Glutamatergic neuron (in vitro differentiated cells): ENCODE results near the gene TAF3. TPM values are rescaled to one million over a fixed set of nuclear protein-coding genes. Genes with fewer than 3 reads are reported as not detected.

Experiments
- DNase-seq: peaks from one replicate; pipeline ENCODE4 v3.0.0; 2022
- H3K27ac Mint-ChIP-seq: one replicate; pipeline ENCODE4 v1.8.0; 2020; ENCODE audit warnings: mild to moderate bottlenecking, mixed read lengths, inconsistent platforms; ENCODE audit not compliant: unreplicated experiment
- H3K27me3 Mint-ChIP-seq: one replicate; pipeline ENCODE4 v1.8.0; 2020; ENCODE audit warnings: mild to moderate bottlenecking, moderate library complexity, mixed read lengths, inconsistent platforms; ENCODE audit not compliant: unreplicated experiment
- H3K36me3 Mint-ChIP-seq: one replicate; pipeline ENCODE4 v1.8.0; 2020; ENCODE audit warnings: mild to moderate bottlenecking, mixed read lengths, inconsistent platforms; ENCODE audit not compliant: unreplicated experiment
- H3K4me1 Mint-ChIP-seq: one replicate; pipeline ENCODE4 v1.8.0; 2020; ENCODE audit warnings: mild to moderate bottlenecking, low read depth, mixed read lengths, inconsistent platforms; ENCODE audit not compliant: unreplicated experiment
- H3K4me3 Mint-ChIP-seq: one replicate; pipeline ENCODE4 v1.8.0; 2020; ENCODE audit warnings: mild to moderate bottlenecking, mixed read lengths, inconsistent platforms; ENCODE audit not compliant: unreplicated experiment
- H3K9me3 Mint-ChIP-seq: one replicate; pipeline ENCODE4 v1.8.0; 2020; ENCODE audit warnings: mild to moderate bottlenecking, moderate library complexity, mixed read lengths, inconsistent platforms; ENCODE audit not compliant: unreplicated experiment
- CTCF ChIP-seq: fragments of 200-600 bp; sonication (generic); IDR thresholded peaks from one replicate; pipeline ENCODE4 v1.5.0; 2021; ENCODE audit not compliant: partially characterized antibody, unreplicated experiment
- total RNA-seq: library from RNA; stranded (reverse); fragmentation: NEBNext Ultra II Directional; extraction: Animal tissue kit (Norgen Biotek cat#: 25700); gene quantifications from one replicate; pipeline ENCODE4 v1.2.1, GENCODE V29; 2021; ENCODE audit not compliant: unreplicated experiment

Gene TAF3
- total RNA-seq, 1 donor from 2014 or later, result 10.2 TPM

GRCh38 chr10:8048281-8049008 is 230.1 kb downstream of the TAF3 start:
- Mint-ChIP-seq H3K36me3 (no peaks in the 10 kb centered on the region), H3K27ac (no peak overlapping the region), H3K4me1 (peaks cover 15% of the 10 kb centered on the region), H3K4me3 (peak overlapping the region; percentile 65), H3K9me3 (peaks cover 8% of the 10 kb centered on the region), H3K27me3 (peaks cover 43% of the 10 kb centered on the region)
- DNase-seq, result no peak
- TF ChIP-seq CTCF, result no peak

GRCh38 chr10:8049045-8049864 is 230.9 kb downstream of the TAF3 start:
- Mint-ChIP-seq H3K27ac (no peak overlapping the region), H3K36me3 (no peaks in the 10 kb centered on the region), H3K9me3 (peaks cover 6% of the 10 kb centered on the region), H3K4me3 (peak overlapping the region; percentile 65), H3K4me1 (peaks cover 13% of the 10 kb centered on the region), H3K27me3 (peaks cover 42% of the 10 kb centered on the region)
- DNase-seq, result no peak
- no peak for TF ChIP-seq CTCF

DNA sequence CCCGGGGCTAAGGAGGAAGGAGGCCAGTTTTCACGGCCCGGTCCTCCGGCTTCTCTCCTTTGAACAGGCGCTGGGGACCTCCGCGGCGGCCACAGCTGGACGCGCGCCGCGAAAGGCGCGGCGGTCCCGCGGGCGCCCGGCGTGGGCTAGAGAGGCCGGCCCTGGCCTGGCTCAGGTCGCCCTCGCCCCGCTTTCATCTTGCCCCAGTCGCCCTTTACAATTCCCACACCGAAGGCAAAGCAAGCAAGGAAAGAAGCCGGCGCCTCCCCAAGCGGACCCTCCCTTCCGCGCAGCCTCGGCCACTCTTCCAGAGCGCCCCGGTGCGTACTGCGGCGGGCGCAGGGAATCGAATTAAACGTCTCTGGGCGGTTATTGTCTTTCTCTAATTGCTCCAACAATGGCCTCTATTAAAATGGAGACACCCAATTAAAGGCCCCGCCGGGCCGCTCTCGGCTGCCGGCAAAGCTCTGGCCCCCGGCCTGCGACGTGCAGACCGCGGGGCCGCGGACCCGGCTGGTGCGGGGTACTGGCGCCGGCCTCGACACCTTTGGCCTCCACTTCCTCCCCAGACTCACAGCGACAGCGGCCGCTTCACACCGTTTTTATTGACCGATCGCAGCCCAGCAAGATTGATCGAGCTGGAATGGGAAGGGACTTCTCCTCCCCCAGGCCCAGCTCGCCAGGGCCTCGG is 231.7 kb downstream of the TAF3 start:
- Mint-ChIP-seq H3K27me3 (peaks cover 41% of the 10 kb centered on the region), H3K9me3 (peaks cover 6% of the 10 kb centered on the region), H3K4me3 (peak overlapping the region; percentile 67), H3K4me1 (peaks cover 11% of the 10 kb centered on the region), H3K27ac (no peak overlapping the region), H3K36me3 (no peaks in the 10 kb centered on the region)
- TF ChIP-seq CTCF, result no peak
- DNase-seq, result no peak

DNA sequence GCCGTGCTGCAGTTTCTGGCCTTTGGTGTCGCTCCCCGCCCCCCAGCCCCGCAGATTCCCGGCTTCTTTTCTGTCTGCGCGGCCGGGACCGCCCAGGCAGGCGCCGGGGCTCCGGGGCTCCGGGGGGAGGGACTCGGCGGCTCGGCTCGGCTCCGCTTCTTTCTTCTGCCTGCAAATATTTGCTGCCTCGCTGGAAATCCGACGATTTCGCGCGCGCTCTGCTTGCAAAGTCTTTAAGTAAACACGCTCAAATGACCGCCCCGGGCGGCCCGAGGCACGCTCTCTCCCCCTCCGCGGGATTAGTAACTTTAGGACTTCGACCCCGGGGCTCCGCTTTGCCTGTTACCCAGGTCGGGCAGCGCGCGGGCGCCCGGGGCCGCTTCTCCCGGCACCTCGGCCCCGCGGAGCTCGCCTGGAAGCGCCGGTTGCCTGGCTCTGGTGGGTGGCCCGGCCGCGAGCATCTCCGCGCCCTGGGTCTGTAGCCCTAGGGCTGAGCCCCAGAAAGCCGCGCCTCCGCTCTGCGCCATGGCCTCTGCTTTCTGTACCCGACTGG is 232.3 kb downstream of the TAF3 start:
- TF ChIP-seq CTCF, result no peak
- Mint-ChIP-seq H3K9me3 (peaks cover 4% of the 10 kb centered on the region), H3K36me3 (no peaks in the 10 kb centered on the region), H3K27ac (no peak overlapping the region), H3K4me1 (peaks cover 6% of the 10 kb centered on the region), H3K27me3 (peaks cover 36% of the 10 kb centered on the region), H3K4me3 (peak overlapping the region; percentile 84)
- DNase-seq, result no peak
